Left lobe of liver (tissue), 2 donors: ENCODE results near the gene DOCK1. TPM values are rescaled to one million over a fixed set of nuclear protein-coding genes. Genes with fewer than 3 reads are reported as not detected.
"Not testable (repeated sequence)": the region's sequence is repeated elsewhere in the genome, so short reads cannot be mapped to it uniquely, and the experiment has no call there.

ENCODE experiments used
- ATAC-seq: fragments of 200-7000 bp; cut with Tn5 transposase; one replicate; pipeline ENCODE4 v1.9.1; 2020; ENCODE audit warnings: mild to moderate bottlenecking, moderate library complexity
- DNase-seq: peaks from one replicate; pipeline ENCODE4 v3.0.0-alpha.2; 2020; ENCODE audit warnings: low spot score
- total RNA-seq: library from RNA; stranded (reverse); gene quantifications from one replicate; pipeline ENCODE4 v1.2.1, GENCODE V29; 2021
- donor health status: DM: no; HTN: no; CAD: no; lungs with moderate emphysema.
- donor health status: DM: no; HTN: yes; CAD: no.

DOCK1 gene
- total RNA-seq = 14.7 TPM

GRCh38 chr10:126904818-126905701, at the start of gene DOCK1:
TSS of gene DOCK1 (plus strand) at chr10:126905428. CDS start at chr10:126905518, 90 bp downstream.
- DNase-seq (peak; percentile 69), ATAC-seq (peak; percentile 94)

- ATAC-seq = no peak
- DNase-seq = no peak
These were observed 47.9 kb upstream of the DOCK1 start for GRCh38 chr10:126857178-126857806.

GRCh38 chr10:126867567-126868365, 37.5 kb upstream of the DOCK1 start:
- no peak for DNase-seq
- ATAC-seq = no peak

GRCh38 chr10:126868371-126868770, 36.9 kb upstream of the DOCK1 start:
- DNase-seq (no peak), ATAC-seq (no peak)

GRCh38 chr10:126872135-126872534, 33.1 kb upstream of the DOCK1 start:
- no peak for DNase-seq
- no peak for ATAC-seq

- no peak for ATAC-seq
- DNase-seq = no peak
These were observed 32.5 kb upstream of the DOCK1 start for GRCh38 chr10:126872768-126873167.

DNA sequence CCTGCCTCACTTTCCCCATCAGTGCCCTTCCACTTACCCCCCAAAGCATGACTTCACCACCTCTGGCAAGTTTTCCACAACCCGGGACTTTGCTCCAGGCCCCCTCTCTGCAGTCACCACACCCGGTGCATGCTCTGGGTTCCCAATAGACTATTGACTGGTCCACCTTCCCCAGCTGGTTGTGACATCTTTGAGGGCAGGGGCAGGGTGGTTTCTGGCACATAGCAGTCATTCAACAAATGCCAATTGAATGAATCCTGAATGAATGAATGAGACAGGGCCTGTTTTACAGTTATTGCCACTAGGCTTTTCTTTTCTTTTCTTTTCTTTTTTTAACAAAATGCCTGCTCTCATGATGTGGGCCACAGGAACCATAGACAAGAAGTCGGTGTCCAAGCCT, 28.8 kb upstream of the DOCK1 start:
- DNase-seq = no peak
- ATAC-seq = no peak

DNA sequence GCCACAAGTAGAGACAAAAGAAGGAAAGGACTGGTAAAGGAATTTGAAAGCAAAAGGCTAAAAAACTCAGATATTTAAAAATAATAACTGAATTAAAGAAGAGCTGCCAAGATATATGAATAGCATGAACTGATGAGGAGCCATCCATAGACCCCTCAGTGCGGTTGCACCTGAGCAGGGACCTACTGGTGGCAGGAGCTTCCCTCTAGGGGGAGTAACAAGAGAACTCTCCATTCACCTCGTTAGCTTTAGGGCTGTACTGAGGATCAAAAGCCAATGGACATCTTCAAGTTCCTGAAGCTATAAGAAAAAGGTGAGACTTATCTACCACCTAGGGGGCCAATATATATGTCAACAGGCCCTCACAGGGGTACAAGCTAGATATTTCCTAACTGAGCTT, 27.8 kb upstream of the DOCK1 start:
- ATAC-seq (no peak), DNase-seq (no peak)

GRCh38 chr10:126878594-126878993, 26.6 kb upstream of the DOCK1 start:
- DNase-seq = no peak
- ATAC-seq = no peak

DNA sequence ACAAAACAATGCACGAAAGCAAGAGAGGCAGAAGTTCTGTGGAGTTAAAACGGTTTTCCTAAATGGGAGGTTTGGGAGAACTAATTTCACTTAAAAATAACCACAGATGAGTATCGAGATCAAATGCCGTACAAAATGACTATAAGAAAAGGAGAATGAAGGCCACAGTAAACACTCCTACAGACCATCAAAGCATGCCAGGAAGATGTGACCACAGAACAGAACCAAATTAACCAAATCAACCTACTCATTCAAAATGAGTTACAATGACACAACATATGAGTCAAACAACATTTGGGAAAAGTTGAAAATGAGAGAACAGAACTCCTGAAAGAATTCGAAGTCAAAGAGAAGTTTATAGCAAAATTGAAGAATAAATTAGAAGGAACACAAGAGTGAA, 24.3 kb upstream of the DOCK1 start:
- ATAC-seq (no peak), DNase-seq (no peak)

- not testable (repeated sequence) for DNase-seq
These were observed 23.2 kb upstream of the DOCK1 start for GRCh38 chr10:126882055-126882454.

DNA sequence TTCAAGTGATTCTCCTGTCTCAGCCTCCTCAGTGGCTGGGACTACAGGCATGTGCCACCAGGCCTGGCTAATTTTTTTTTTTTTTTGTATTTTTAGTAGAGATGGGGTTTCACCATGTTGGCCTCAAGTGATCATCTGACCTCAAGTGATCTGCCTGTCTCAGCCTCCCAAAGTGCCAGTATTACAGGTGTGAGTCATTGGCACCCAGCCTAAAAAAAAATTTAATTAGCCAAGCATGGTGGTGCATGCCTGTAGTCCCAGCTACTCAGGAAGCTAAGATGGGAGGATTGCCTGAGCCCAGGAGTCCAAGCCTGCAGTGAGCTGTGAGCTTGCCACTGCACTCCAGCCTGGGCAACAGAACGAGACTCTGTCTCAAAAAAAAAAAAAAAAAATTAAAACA, 16.8 kb upstream of the DOCK1 start:
- not testable (repeated sequence) for ATAC-seq, DNase-seq

More at GRCh38 chr10:126882055-126882454, 23.2 kb upstream of the DOCK1 start:
- not testable (repeated sequence) for ATAC-seq

DNA sequence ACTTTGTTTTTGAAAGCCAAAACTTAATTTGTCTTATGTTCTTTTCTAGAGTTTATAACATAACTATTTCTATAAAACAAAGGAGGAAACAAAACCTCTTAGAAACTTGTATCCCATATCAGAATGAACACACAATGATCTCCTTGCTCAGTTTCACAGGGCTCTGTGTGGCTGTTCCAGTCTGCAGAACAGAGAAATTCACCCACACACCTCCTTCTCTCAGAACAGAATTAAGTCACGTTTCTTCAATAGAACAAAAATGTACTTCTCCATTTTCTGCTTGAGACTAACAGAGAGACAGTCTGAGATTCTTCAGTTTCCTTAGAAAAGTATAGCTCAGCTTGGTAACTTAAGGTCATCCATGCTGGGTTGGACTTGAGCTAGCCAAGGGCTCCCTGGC, 15.8 kb upstream of the DOCK1 start:
- ATAC-seq = no peak
- DNase-seq = no peak

DNA sequence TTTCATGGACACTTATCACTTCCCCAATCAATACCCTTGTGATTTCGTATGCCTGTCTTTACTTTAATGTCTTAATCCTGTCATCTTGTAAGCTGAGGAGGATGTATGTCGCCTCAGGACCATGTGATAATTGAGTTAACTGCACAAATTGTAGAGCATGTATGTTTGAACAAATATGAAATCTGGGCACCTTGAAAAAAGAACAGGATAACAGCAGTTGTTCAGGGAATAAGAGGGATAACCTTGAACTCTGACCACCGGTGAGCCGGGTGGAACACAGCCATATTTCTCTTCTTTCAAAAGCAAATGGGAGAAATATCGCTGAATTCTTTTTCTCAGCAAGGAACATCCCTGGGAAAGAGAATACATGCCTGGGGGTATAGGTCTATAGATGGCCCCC, 14.4 kb upstream of the DOCK1 start:
- DNase-seq = not testable (repeated sequence)

DNA sequence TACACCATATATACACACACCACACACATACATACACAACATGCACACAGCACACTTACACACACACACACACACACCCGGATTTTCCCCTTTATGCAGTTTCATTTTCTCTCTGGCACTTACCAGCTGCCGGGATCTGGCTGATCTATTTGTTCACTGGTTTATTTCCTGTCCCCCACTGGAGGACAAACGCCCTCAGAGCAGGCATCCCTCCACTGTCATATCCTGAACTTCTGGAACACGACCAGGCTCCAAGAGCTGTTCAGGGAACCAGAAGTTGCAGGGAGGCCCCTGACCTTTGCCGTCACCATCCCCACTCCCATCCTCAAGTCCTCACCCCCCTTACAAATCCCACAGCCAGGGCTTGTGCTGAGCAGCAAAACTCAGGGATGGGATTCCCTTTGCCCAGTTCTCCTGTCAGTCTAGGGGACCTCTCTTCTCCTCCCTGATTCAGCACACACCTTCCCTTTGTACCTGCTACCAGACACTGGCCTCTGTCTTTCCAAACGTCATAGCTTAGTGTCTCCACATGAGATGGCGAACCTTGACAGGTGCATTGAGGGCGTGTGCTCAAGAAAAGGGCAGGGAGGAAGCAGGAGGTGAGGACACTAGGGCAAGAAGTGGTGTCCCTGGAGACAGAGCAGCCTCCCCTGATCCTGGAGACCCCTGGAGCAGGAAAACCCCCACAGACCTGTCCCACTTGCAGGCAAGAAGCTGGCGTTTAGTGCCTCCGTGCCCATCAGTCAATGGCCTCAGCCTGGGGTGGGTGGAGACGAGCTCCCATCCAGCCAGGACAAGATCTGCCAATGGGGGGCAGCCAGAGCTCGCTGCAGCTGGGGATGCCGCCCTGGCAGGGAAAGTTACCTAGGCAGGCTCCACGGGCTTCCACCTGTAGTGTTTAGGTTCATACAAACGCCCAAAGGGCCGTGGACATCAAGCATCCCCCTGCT, 12.7 kb upstream of the DOCK1 start:
- DNase-seq = no peak
- no peak for ATAC-seq

More for the DNA sequence above, 14.4 kb upstream of the DOCK1 start:
- not testable (repeated sequence) for ATAC-seq

DNA sequence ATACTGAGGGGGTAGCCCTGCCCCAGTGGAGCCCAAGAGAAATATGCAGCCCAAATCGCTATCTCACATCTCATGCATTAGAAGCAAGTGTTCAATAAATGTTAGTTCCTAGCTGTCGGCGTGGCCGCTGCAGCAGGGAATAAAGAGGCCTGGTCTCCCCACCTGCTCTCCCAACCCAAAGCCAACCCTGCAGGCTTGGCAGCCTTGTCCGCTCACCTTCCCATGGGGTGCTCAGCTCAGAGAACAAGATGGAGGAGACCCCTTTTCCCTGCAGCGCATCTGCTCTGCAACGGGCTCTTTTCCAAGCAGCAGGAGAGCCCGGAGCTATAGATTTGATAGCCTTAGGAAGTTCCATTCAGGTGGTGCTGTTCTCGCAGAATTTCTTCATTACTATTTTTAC, 12.0 kb upstream of the DOCK1 start:
- ATAC-seq = no peak

DNA sequence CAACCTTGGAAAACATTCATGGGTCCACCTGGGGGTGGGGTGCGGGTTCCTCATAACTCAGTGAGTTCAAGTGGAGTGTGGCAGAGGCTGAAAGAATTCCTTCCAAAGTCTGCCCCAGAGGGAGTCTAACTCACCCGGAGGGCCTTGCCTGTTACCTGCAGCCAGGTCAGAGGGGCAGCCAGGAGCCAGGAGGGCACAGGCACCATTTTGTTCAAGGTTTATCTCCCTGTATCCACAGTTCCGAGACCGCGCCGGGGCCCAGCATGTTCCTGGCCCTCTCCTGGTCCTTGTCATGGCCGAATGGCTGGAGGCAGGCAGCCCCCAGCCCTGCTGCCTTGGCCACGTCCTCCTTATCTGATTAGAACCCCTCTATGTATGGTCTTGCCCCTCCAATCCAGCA, 11.4 kb upstream of the DOCK1 start:
- DNase-seq (no peak), ATAC-seq (no peak)

More for the DNA sequence above, 12.0 kb upstream of the DOCK1 start:
- DNase-seq = no peak

GRCh38 chr10:126895214-126895781, 9.9 kb upstream of the DOCK1 start:
- ATAC-seq (peak; percentile 21), DNase-seq (peak; percentile 52)

GRCh38 chr10:126898460-126898859, 6.8 kb upstream of the DOCK1 start:
- DNase-seq (no peak), ATAC-seq (no peak)

- not testable (repeated sequence) for DNase-seq, ATAC-seq
These were observed 5.7 kb upstream of the DOCK1 start for GRCh38 chr10:126899529-126899928.
